MM.1S (cell line): Measurements from ENCODE around the gene MED25.

Experiments
- DNase-seq: peaks from one replicate; pipeline ENCODE4 v3.0.0-alpha.2; 2015
- H2AFZ ChIP-seq: fragments of 300-600 bp; sonication (generic); 2 replicates; pipeline ENCODE4 v1.6.0; 2016; ENCODE audit warnings: antibody characterized with exemption, low read length
- H3F3A ChIP-seq: fragments of 300-600 bp; sonication (generic); 2 replicates; pipeline ENCODE4 v1.6.1; 2016; ENCODE audit warnings: mild to moderate bottlenecking, antibody characterized with exemption, low read length, moderate library complexity, mixed read lengths; ENCODE audit not compliant: insufficient read depth
- H3K27ac ChIP-seq: fragments of 300-600 bp; sonication (generic); 2 replicates; pipeline ENCODE4 v1.5.1; 2016; ENCODE audit warnings: mild to moderate bottlenecking, low read length
- H3K27me3 ChIP-seq: fragments of 300-600 bp; sonication (generic); replicated peaks from 2 replicates; pipeline ENCODE4 v1.6.0; 2016; ENCODE audit warnings: low read length; ENCODE audit not compliant: insufficient read depth
- H3K36me3 ChIP-seq: fragments of 300-600 bp; sonication (generic); replicated peaks from 2 replicates; pipeline ENCODE4 v1.6.1; 2016; ENCODE audit warnings: mild to moderate bottlenecking, low read length, mixed read lengths; ENCODE audit not compliant: insufficient read depth
- H3K4me1 ChIP-seq: fragments of 300-600 bp; sonication (generic); 2 replicates; pipeline ENCODE4 v1.6.1; 2016; ENCODE audit warnings: low read length, mixed read lengths
- H3K4me2 ChIP-seq: fragments of 300-600 bp; sonication (generic); 2 replicates; pipeline ENCODE4 v1.6.0; 2016; ENCODE audit warnings: low read depth, low read length
- H3K4me3 ChIP-seq: fragments of 300-600 bp; sonication (generic); 2 replicates; pipeline ENCODE4 v1.5.1; 2016; ENCODE audit warnings: low read length, mixed read lengths
- H3K79me2 ChIP-seq: fragments of 300-600 bp; sonication (generic); 2 replicates; pipeline ENCODE4 v1.6.1; 2016; ENCODE audit warnings: mixed run types, low read length, mixed read lengths
- H3K9ac ChIP-seq: fragments of 300-600 bp; sonication (generic); 2 replicates; pipeline ENCODE4 v1.6.1; 2016; ENCODE audit warnings: low read length, mixed read lengths
- H3K9me2 ChIP-seq: fragments of 300-600 bp; sonication (generic); replicated peaks from 2 replicates; pipeline ENCODE4 v1.6.1; 2016; ENCODE audit warnings: mild to moderate bottlenecking, low read length, mixed read lengths; ENCODE audit not compliant: insufficient read depth
- H3K9me3 ChIP-seq: fragments of 300-600 bp; sonication (generic); replicated peaks from 2 replicates; pipeline ENCODE4 v1.6.1; 2016; ENCODE audit warnings: mild to moderate bottlenecking, low read length, mixed read lengths; ENCODE audit not compliant: insufficient read depth
- H4K20me1 ChIP-seq: fragments of 300-600 bp; sonication (generic); 2 replicates; pipeline ENCODE4 v1.6.1; 2016; ENCODE audit warnings: mild to moderate bottlenecking, low read length, moderate library complexity, mixed read lengths; ENCODE audit not compliant: insufficient read depth
- EZH2 ChIP-seq: fragments of 300-600 bp; sonication (generic); optimal IDR thresholded peaks from 2 replicates; pipeline ENCODE3; 2017; ENCODE audit warnings: low read depth, mild to moderate bottlenecking, antibody characterized with exemption, low read length, mixed read lengths
- EZH2phosphoT487 ChIP-seq: fragments of 300-600 bp; sonication (generic); IDR thresholded peaks from 2 replicates; pipeline ENCODE4 v1.6.1; 2018; ENCODE audit warnings: antibody characterized with exemption, low read length
- TF ChIP-seq, protein P1 (sequence below): fragments of 300-600 bp; sonication (generic); IDR thresholded peaks from 2 replicates; pipeline ENCODE4 v1.5.1; 2016; ENCODE audit warnings: antibody characterized with exemption, low read length, mixed read lengths

The MED25 gene

DNA sequence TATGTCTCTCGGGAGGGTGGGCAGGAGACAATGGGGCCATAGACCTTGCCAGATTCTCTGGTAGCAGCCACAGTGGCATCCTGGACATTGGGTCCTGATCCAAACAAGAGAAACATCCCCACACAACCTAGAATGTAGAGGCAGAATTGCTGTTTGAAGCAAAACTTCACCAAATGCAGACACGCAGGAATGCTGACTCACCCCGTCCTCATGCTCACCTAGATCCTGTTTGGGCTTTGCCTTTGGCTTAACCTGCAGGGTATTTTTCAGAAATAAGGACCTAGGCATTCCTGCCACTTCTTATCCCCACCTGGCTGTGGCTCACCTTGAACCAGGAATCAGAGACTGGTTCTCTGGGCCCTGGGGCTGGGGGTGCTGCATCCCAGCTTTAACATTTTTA is 66.7 kb downstream of the MED25 start:
- Histone ChIP-seq H4K20me1 (no peaks in the 10 kb centered on the region), H3K9me3 (no peaks in the 10 kb centered on the region), H3K9me2 (no peaks in the 10 kb centered on the region), H2AFZ (no peak overlapping the region), H3K4me3 (no peak overlapping the region), H3K4me1 (no peaks in the 10 kb centered on the region), H3K4me2 (no peak overlapping the region), H3K27ac (no peak overlapping the region), H3K79me2 (no peaks in the 10 kb centered on the region), H3F3A (no peaks in the 10 kb centered on the region), H3K9ac (no peak overlapping the region), H3K36me3 (no peaks in the 10 kb centered on the region; the same call in 1 of the 2 replicates), H3K27me3 (no peaks in the 10 kb centered on the region)
- TF ChIP-seq, protein P1, sequence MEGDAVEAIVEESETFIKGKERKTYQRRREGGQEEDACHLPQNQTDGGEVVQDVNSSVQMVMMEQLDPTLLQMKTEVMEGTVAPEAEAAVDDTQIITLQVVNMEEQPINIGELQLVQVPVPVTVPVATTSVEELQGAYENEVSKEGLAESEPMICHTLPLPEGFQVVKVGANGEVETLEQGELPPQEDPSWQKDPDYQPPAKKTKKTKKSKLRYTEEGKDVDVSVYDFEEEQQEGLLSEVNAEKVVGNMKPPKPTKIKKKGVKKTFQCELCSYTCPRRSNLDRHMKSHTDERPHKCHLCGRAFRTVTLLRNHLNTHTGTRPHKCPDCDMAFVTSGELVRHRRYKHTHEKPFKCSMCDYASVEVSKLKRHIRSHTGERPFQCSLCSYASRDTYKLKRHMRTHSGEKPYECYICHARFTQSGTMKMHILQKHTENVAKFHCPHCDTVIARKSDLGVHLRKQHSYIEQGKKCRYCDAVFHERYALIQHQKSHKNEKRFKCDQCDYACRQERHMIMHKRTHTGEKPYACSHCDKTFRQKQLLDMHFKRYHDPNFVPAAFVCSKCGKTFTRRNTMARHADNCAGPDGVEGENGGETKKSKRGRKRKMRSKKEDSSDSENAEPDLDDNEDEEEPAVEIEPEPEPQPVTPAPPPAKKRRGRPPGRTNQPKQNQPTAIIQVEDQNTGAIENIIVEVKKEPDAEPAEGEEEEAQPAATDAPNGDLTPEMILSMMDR: no peak
- TF ChIP-seq EZH2: no peak
- TF ChIP-seq EZH2phosphoT487: no peak
- DNase-seq: no peak
